ENCODE measurements around the gene MT1G.
"Not testable (repeated sequence)": the region's sequence is repeated elsewhere in the genome, so short reads cannot be mapped to it uniquely, and the experiment has no call there.

DNA sequence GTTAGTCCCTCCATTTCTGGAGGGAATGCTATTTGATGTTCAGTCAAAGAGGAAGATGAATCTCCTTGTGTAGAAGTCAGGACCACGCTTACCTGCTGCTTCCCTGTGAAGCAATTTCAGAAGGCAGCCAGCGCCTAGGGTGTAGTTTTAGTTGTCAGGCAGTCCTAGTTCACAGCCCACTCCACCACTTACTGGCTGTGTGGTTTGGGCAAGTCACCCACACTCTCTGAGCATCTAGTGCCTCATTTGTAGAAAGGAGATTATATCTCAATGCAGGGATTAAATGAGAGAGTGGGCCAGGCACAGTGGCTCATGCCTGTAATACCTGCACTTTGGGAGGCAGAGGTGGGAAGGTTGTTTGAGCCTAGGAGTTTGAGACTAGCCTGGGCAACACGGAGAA lies 4.3 kb upstream of the MT1G start:
- TF ChIP-seq, protein P1, sequence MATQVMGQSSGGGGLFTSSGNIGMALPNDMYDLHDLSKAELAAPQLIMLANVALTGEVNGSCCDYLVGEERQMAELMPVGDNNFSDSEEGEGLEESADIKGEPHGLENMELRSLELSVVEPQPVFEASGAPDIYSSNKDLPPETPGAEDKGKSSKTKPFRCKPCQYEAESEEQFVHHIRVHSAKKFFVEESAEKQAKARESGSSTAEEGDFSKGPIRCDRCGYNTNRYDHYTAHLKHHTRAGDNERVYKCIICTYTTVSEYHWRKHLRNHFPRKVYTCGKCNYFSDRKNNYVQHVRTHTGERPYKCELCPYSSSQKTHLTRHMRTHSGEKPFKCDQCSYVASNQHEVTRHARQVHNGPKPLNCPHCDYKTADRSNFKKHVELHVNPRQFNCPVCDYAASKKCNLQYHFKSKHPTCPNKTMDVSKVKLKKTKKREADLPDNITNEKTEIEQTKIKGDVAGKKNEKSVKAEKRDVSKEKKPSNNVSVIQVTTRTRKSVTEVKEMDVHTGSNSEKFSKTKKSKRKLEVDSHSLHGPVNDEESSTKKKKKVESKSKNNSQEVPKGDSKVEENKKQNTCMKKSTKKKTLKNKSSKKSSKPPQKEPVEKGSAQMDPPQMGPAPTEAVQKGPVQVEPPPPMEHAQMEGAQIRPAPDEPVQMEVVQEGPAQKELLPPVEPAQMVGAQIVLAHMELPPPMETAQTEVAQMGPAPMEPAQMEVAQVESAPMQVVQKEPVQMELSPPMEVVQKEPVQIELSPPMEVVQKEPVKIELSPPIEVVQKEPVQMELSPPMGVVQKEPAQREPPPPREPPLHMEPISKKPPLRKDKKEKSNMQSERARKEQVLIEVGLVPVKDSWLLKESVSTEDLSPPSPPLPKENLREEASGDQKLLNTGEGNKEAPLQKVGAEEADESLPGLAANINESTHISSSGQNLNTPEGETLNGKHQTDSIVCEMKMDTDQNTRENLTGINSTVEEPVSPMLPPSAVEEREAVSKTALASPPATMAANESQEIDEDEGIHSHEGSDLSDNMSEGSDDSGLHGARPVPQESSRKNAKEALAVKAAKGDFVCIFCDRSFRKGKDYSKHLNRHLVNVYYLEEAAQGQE (IDR thresholded peaks at IDR 0.05; ENCODE audit: unreplicated experiment): not testable (repeated sequence)
- TF ChIP-seq, protein P2, sequence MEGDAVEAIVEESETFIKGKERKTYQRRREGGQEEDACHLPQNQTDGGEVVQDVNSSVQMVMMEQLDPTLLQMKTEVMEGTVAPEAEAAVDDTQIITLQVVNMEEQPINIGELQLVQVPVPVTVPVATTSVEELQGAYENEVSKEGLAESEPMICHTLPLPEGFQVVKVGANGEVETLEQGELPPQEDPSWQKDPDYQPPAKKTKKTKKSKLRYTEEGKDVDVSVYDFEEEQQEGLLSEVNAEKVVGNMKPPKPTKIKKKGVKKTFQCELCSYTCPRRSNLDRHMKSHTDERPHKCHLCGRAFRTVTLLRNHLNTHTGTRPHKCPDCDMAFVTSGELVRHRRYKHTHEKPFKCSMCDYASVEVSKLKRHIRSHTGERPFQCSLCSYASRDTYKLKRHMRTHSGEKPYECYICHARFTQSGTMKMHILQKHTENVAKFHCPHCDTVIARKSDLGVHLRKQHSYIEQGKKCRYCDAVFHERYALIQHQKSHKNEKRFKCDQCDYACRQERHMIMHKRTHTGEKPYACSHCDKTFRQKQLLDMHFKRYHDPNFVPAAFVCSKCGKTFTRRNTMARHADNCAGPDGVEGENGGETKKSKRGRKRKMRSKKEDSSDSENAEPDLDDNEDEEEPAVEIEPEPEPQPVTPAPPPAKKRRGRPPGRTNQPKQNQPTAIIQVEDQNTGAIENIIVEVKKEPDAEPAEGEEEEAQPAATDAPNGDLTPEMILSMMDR (conservative IDR thresholded peaks at IDR 0.05; ENCODE audit: low read depth in 2 of 2): not testable (repeated sequence)
- TF ChIP-seq EZH2 (IDR thresholded peaks at IDR 0.05; ENCODE audit: low read depth, unreplicated experiment); POLR2AphosphoS5 (IDR thresholded peaks at IDR 0.05; ENCODE audit: low read depth); ZNF331 (CRISPR knock-in tag; IDR thresholded peaks at IDR 0.05; ENCODE audit: low read depth); CREB1 (CRISPR knock-in tag; IDR thresholded peaks at IDR 0.05; ENCODE audit: low read depth): not testable (repeated sequence)

Data from GM23338 (cell line).